Trophoblast cell (in vitro differentiated cells and primary cell): ENCODE results near the gene B4GAT1.

Experiments
- DNase-seq, 2 donors: peaks; one replicate each; pipeline ENCODE4 v3.0.0-alpha.2; 2016
- H2AFZ ChIP-seq: 2 replicates; pipeline ENCODE4 v1.6.1; 2013; ENCODE audit warnings: low read length, moderate library complexity, mild to moderate bottlenecking; ENCODE audit not compliant: insufficient read depth, poor library complexity
- H2AK5ac ChIP-seq: 2 replicates; pipeline ENCODE4 v1.6.1; 2013; ENCODE audit warnings: mild to moderate bottlenecking, low read length
- H2BK120ac ChIP-seq: 2 replicates; pipeline ENCODE4 v1.6.1; 2013; ENCODE audit warnings: low read length, mild to moderate bottlenecking, moderate library complexity; ENCODE audit not compliant: insufficient read depth, poor library complexity
- H2BK12ac ChIP-seq: 2 replicates; pipeline ENCODE4 v1.6.1; 2013; ENCODE audit warnings: mild to moderate bottlenecking, low read length, moderate library complexity
- H2BK5ac ChIP-seq: 2 replicates; pipeline ENCODE4 v1.6.1; 2013; ENCODE audit warnings: low read length, low read depth, moderate library complexity, mild to moderate bottlenecking; ENCODE audit not compliant: poor library complexity
- H3K14ac ChIP-seq: 2 replicates; pipeline ENCODE4 v1.6.1; 2013; ENCODE audit warnings: mild to moderate bottlenecking, low read length
- H3K18ac ChIP-seq: 2 replicates; pipeline ENCODE4 v1.6.1; 2013; ENCODE audit warnings: mild to moderate bottlenecking, low read length
- H3K23ac ChIP-seq: 2 replicates; pipeline ENCODE4 v1.6.1; 2013; ENCODE audit warnings: low read length
- H3K27ac ChIP-seq: 2 replicates; pipeline ENCODE4 v1.5.1; 2013; ENCODE audit warnings: low read depth, mild to moderate bottlenecking, inconsistent platforms, low read length, moderate library complexity
- H3K27me3 ChIP-seq: 2 replicates; pipeline ENCODE4 v1.6.1; 2013; ENCODE audit warnings: inconsistent platforms, mild to moderate bottlenecking, low read length, moderate library complexity; ENCODE audit not compliant: insufficient read depth
- H3K36me3 ChIP-seq, 2 experiments: 1 replicate in 1 of 2; 2 replicates in 1 of 2; pipeline ENCODE4 v1.6.1; 2013; ENCODE audit warnings: low read length in 2 of 2, mild to moderate bottlenecking in 2 of 2, moderate library complexity in 1 of 2; ENCODE audit not compliant: insufficient read depth in 2 of 2, control insufficient read depth in 1 of 2
- H3K4ac ChIP-seq: 2 replicates; pipeline ENCODE4 v1.6.1; 2013; ENCODE audit warnings: low read depth, mild to moderate bottlenecking, low read length, moderate library complexity
- H3K4me1 ChIP-seq, 2 experiments: 1 replicate in 1 of 2; 2 replicates in 1 of 2; pipeline ENCODE4 v1.6.1; 2013; ENCODE audit warnings: low read length in 2 of 2, mild to moderate bottlenecking in 2 of 2, moderate library complexity in 1 of 2; ENCODE audit not compliant: insufficient read depth in 2 of 2, control insufficient read depth in 1 of 2
- H3K4me2 ChIP-seq: 2 replicates; pipeline ENCODE4 v1.6.1; 2013; ENCODE audit warnings: inconsistent platforms, mild to moderate bottlenecking, low read length, moderate library complexity
- H3K4me3 ChIP-seq: 2 replicates; pipeline ENCODE4 v1.5.1; 2013; ENCODE audit warnings: mild to moderate bottlenecking, low read depth, low read length, inconsistent platforms
- H3K79me1 ChIP-seq: one replicate; pipeline ENCODE4 v1.6.1; 2013; ENCODE audit warnings: low read length
- H3K79me2 ChIP-seq: 2 replicates; pipeline ENCODE4 v1.6.1; 2013; ENCODE audit warnings: low read length, mild to moderate bottlenecking; ENCODE audit not compliant: control insufficient read depth, insufficient read depth, poor library complexity
- H3K9ac ChIP-seq: 2 replicates; pipeline ENCODE4 v1.6.1; 2013; ENCODE audit warnings: mild to moderate bottlenecking, low read length
- H3K9me3 ChIP-seq: 2 replicates; pipeline ENCODE4 v1.6.1; 2013; ENCODE audit warnings: low read depth, mild to moderate bottlenecking, control low read depth, inconsistent platforms, low read length; ENCODE audit not compliant: insufficient read depth
- H4K12ac ChIP-seq: 2 replicates; pipeline ENCODE4 v1.6.1; 2013; ENCODE audit warnings: low read depth, mild to moderate bottlenecking, low read length, moderate library complexity
- H4K8ac ChIP-seq: 2 replicates; pipeline ENCODE4 v1.6.1; 2013; ENCODE audit warnings: low read depth, mild to moderate bottlenecking, low read length, moderate library complexity
- H4K91ac ChIP-seq: one replicate; pipeline ENCODE4 v1.6.1; 2013; ENCODE audit warnings: low read depth, mild to moderate bottlenecking, low read length, moderate library complexity
- WGBS: extraction: QIAGEN DNeasy Blood & Tissue Kit; methylation state at CpG from one replicate; pipeline ENCODE4 v1.1.7; 2013; ENCODE audit warnings: missing lambda C conversion rate; ENCODE audit not compliant: insufficient read length, insufficient coverage; ENCODE audit errors: extremely low coverage; 5-methylcytosine and 5-hydroxymethylcytosine counted together

Gene B4GAT1

GRCh38 chr11:66367561-66368312 lies 20.3 kb upstream of the B4GAT1 start:
- H3K14ac ChIP-seq = no peak overlapping the region
- no peaks in the 10 kb centered on the region for H3K9me3 ChIP-seq
- H3K36me3 ChIP-seq = peaks cover 31 to 32% of the 10 kb centered on the region in 2 experiments
- DNase-seq = no peak
- no peak overlapping the region for H3K27ac ChIP-seq
- no peaks in the 10 kb centered on the region for H3K27me3 ChIP-seq
- H2AFZ ChIP-seq = no peak overlapping the region
- H2BK12ac ChIP-seq = no peak overlapping the region
- H3K4ac ChIP-seq = no peak overlapping the region
- peaks cover 11 to 14% of the 10 kb centered on the region in 2 experiments for H3K4me1 ChIP-seq
- H4K91ac ChIP-seq = no peak overlapping the region
- no peak overlapping the region for H3K23ac ChIP-seq
- no peak overlapping the region for H2BK5ac ChIP-seq
- no peak overlapping the region for H4K8ac ChIP-seq
- H3K79me2 ChIP-seq = peaks cover 10% of the 10 kb centered on the region
- no CpG with 5 or more reads among the region's 15 CpGs for WGBS
- no peak overlapping the region for H4K12ac ChIP-seq
- H3K4me2 ChIP-seq = no peak overlapping the region
- no peak overlapping the region for H2BK120ac ChIP-seq
- peaks cover 16% of the 10 kb centered on the region for H3K79me1 ChIP-seq
- H3K4me3 ChIP-seq = no peak overlapping the region
- H3K9ac ChIP-seq = no peak overlapping the region
- H3K18ac ChIP-seq = no peak overlapping the region
- H2AK5ac ChIP-seq = no peak overlapping the region

GRCh38 chr11:66366844-66367477 lies 19.5 kb upstream of the B4GAT1 start:
- H3K4me1 ChIP-seq = peaks cover 6 to 13% of the 10 kb centered on the region in 2 experiments
- H4K8ac ChIP-seq = no peak overlapping the region
- no peak overlapping the region for H3K9ac ChIP-seq
- H3K4me2 ChIP-seq = no peak overlapping the region
- no CpG with 5 or more reads among the region's 8 CpGs for WGBS
- no peak overlapping the region for H4K12ac ChIP-seq
- H3K14ac ChIP-seq = no peak overlapping the region
- no peak overlapping the region for H3K27ac ChIP-seq
- no peak overlapping the region for H2AK5ac ChIP-seq
- no peaks in the 10 kb centered on the region for H3K9me3 ChIP-seq
- no peak overlapping the region for H3K4me3 ChIP-seq
- no peak overlapping the region for H2BK12ac ChIP-seq
- no peak for DNase-seq
- peaks cover 33 to 35% of the 10 kb centered on the region in 2 experiments for H3K36me3 ChIP-seq
- H3K79me2 ChIP-seq = peaks cover 7% of the 10 kb centered on the region
- H3K23ac ChIP-seq = no peak overlapping the region
- no peak overlapping the region for H2BK120ac ChIP-seq
- H3K27me3 ChIP-seq = no peaks in the 10 kb centered on the region
- no peak overlapping the region for H3K4ac ChIP-seq
- H3K79me1 ChIP-seq = peaks cover 9% of the 10 kb centered on the region
- H4K91ac ChIP-seq = no peak overlapping the region
- no peak overlapping the region for H3K18ac ChIP-seq
- no peak overlapping the region for H2AFZ ChIP-seq
- no peak overlapping the region for H2BK5ac ChIP-seq

- Histone ChIP-seq H3K14ac (no peak overlapping the region), H3K79me2 (peaks cover 2% of the 10 kb centered on the region), H2BK5ac (no peak overlapping the region), H4K12ac (no peak overlapping the region), H2AFZ (no peak overlapping the region), H3K79me1 (peaks cover 2% of the 10 kb centered on the region), H4K8ac (no peak overlapping the region), H3K4me3 (no peak overlapping the region), H3K4me1 (peaks cover 6 to 17% of the 10 kb centered on the region in 2 experiments), H2BK120ac (no peak overlapping the region), H3K23ac (no peak overlapping the region), H3K9me3 (no peaks in the 10 kb centered on the region), H3K36me3 (peaks cover 33 to 36% of the 10 kb centered on the region in 2 experiments), H3K27me3 (no peaks in the 10 kb centered on the region), H3K4ac (no peak overlapping the region), H3K9ac (no peak overlapping the region), H3K18ac (no peak overlapping the region), H4K91ac (no peak overlapping the region), H3K4me2 (no peak overlapping the region), H2AK5ac (peak overlapping the region; percentile 71), H2BK12ac (no peak overlapping the region), H3K27ac (no peak overlapping the region)
- no peak for DNase-seq
- WGBS = no CpG with 5 or more reads among the region's 14 CpGs
These were observed 18.5 kb upstream of the B4GAT1 start for GRCh38 chr11:66365711-66366619.

DNA sequence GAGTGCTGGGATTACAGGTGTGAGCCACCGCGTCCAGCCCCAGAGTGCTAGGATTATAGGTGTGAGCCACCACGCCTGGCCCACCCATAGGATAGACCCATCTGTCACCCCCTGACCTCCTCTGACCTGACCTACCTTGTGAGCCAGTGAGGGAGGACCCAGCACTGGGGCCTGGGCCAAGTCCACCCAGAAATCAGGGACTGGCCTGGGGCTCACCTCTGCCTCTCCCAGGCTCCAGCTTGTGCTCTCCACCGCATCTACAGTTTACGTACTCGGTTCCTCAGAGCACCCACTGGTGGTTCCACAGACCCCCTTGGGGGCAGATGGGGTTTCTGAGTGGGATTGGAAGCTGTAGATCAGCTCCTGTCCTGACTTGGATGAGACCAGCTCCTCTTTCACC lies 17.7 kb upstream of the B4GAT1 start:
- H3K4me2 ChIP-seq = no peak overlapping the region
- H3K79me2 ChIP-seq = no peaks in the 10 kb centered on the region
- H3K9me3 ChIP-seq = peaks cover 4% of the 10 kb centered on the region
- H2BK5ac ChIP-seq = no peak overlapping the region
- H3K79me1 ChIP-seq = no peaks in the 10 kb centered on the region
- no peak overlapping the region for H3K9ac ChIP-seq
- H3K14ac ChIP-seq = no peak overlapping the region
- no peak overlapping the region for H2BK12ac ChIP-seq
- no CpG with 5 or more reads among the region's 6 CpGs for WGBS
- H3K27ac ChIP-seq = no peak overlapping the region
- no peak overlapping the region for H4K91ac ChIP-seq
- H3K4me3 ChIP-seq = no peak overlapping the region
- no peaks in the 10 kb centered on the region for H3K27me3 ChIP-seq
- peaks cover 33 to 36% of the 10 kb centered on the region in 2 experiments for H3K36me3 ChIP-seq
- H2AK5ac ChIP-seq = no peak overlapping the region
- H3K4me1 ChIP-seq = peaks cover 4 to 13% of the 10 kb centered on the region in 2 experiments
- DNase-seq = no peak
- no peak overlapping the region for H3K23ac ChIP-seq
- no peak overlapping the region for H2BK120ac ChIP-seq
- H4K12ac ChIP-seq = no peak overlapping the region
- no peak overlapping the region for H2AFZ ChIP-seq
- H3K18ac ChIP-seq = no peak overlapping the region
- no peak overlapping the region for H4K8ac ChIP-seq
- no peak overlapping the region for H3K4ac ChIP-seq
